Measurements from ENCODE around the gene FAM9A.

The FAM9A gene

GRCh38 chrX:8801041-8801599 lies at the start of gene FAM9A:
TSS of gene FAM9A (minus strand) at chrX:8801383. CDS start at chrX:8800171, 1,212 bp downstream.
- FAIRE-seq: no peak

GRCh38 chrX:8850478-8850877 lies 49.3 kb upstream of the FAM9A start:
- no peak for FAIRE-seq

- FAIRE-seq: no peak
Observed at GRCh38 chrX:8849945-8850344, 48.8 kb upstream of the FAM9A start.

- FAIRE-seq: no peak
Observed at GRCh38 chrX:8849458-8849857, 48.3 kb upstream of the FAM9A start.

GRCh38 chrX:8848911-8849310 lies 47.7 kb upstream of the FAM9A start:
- FAIRE-seq: no peak

GRCh38 chrX:8848441-8848840 lies 47.3 kb upstream of the FAM9A start:
- no peak for FAIRE-seq

GRCh38 chrX:8847360-8847759 lies 46.2 kb upstream of the FAM9A start:
- no peak for FAIRE-seq

GRCh38 chrX:8846266-8846665 lies 45.1 kb upstream of the FAM9A start:
- FAIRE-seq: no peak

- FAIRE-seq: no peak
Observed at GRCh38 chrX:8845469-8845868, 44.3 kb upstream of the FAM9A start.

GRCh38 chrX:8845060-8845459 lies 43.9 kb upstream of the FAM9A start:
- no peak for FAIRE-seq

- no peak for FAIRE-seq
Observed at GRCh38 chrX:8844157-8844556, 43.0 kb upstream of the FAM9A start.

GRCh38 chrX:8841911-8842310 lies 40.7 kb upstream of the FAM9A start:
- no peak for FAIRE-seq

GRCh38 chrX:8834392-8834791 lies 33.2 kb upstream of the FAM9A start:
- FAIRE-seq: no peak

- FAIRE-seq: no peak
Observed at GRCh38 chrX:8832582-8833378, 31.6 kb upstream of the FAM9A start.

GRCh38 chrX:8823698-8824097 lies 22.5 kb upstream of the FAM9A start:
- no peak for FAIRE-seq

- FAIRE-seq: no peak
Observed at GRCh38 chrX:8822002-8822401, 20.8 kb upstream of the FAM9A start.

- no peak for FAIRE-seq
Observed at GRCh38 chrX:8820910-8821527, 19.8 kb upstream of the FAM9A start.

GRCh38 chrX:8815460-8816065 lies 14.4 kb upstream of the FAM9A start:
- peak; percentile 19 for FAIRE-seq

- no peak for FAIRE-seq
Observed at GRCh38 chrX:8813036-8813435, 11.9 kb upstream of the FAM9A start.

GRCh38 chrX:8811611-8812010 lies 10.4 kb upstream of the FAM9A start:
- FAIRE-seq: no peak

- no peak for FAIRE-seq
Observed at GRCh38 chrX:8808661-8809060, 7.5 kb upstream of the FAM9A start.

- no peak for FAIRE-seq
Observed at GRCh38 chrX:8805974-8806373, 4.8 kb upstream of the FAM9A start.

- FAIRE-seq: no peak
Observed at GRCh38 chrX:8805046-8805445, 3.9 kb upstream of the FAM9A start.

- FAIRE-seq: no peak
Observed at GRCh38 chrX:8803326-8803725, 2.1 kb upstream of the FAM9A start.

All from G401.6 (cell line).